Subcutaneous abdominal adipose tissue (tissue), 5 donors: ENCODE results near the gene ENPP7.
A peak's percentile ranks its signal among the peaks of the same experiment; 100 is the strongest.

Experiments
- H3K27ac ChIP-seq: one replicate; pipeline ENCODE4 v1.7.0; 2013; ENCODE audit warnings: low read depth, mild to moderate bottlenecking, inconsistent platforms, low read length, moderate library complexity
- H3K27me3 ChIP-seq, 5 donors: one replicate each; pipeline ENCODE4 v1.7.0; 2013; ENCODE audit warnings: low read length in 5 of 5, inconsistent platforms in 1 of 5; ENCODE audit not compliant: control insufficient read depth in 5 of 5, insufficient read depth in 4 of 5
- H3K36me3 ChIP-seq, 5 donors: one replicate each; pipeline ENCODE4 v1.7.0; 2013; ENCODE audit warnings: low read length in 5 of 5; ENCODE audit not compliant: control insufficient read depth in 5 of 5, insufficient read depth in 5 of 5
- H3K4me1 ChIP-seq, 5 donors: one replicate each; pipeline ENCODE4 v1.7.0; 2013; ENCODE audit warnings: low read length in 5 of 5, mild to moderate bottlenecking in 3 of 5, moderate library complexity in 1 of 5; ENCODE audit not compliant: control insufficient read depth in 5 of 5, insufficient read depth in 5 of 5
- H3K4me3 ChIP-seq, 5 donors: one replicate each; pipeline ENCODE4 v1.7.0; 2013; ENCODE audit warnings: low read length in 5 of 5, low read depth in 1 of 5
- H3K9ac ChIP-seq, 5 donors: one replicate each; pipeline ENCODE4 v1.7.0; 2013; ENCODE audit warnings: low read length in 5 of 5, mild to moderate bottlenecking in 4 of 5, moderate library complexity in 3 of 5
- H3K9me3 ChIP-seq, 5 donors: one replicate each; pipeline ENCODE4 v1.7.0; 2013; ENCODE audit warnings: low read length in 5 of 5; ENCODE audit not compliant: control insufficient read depth in 5 of 5
- donor health status: healthy.
- donor health status: healthy.
- donor health status: healthy.
- donor health status: healthy.
- donor health status: healthy.

ENPP7 gene

GRCh38 chr17:79741401-79741750 lies 10.6 kb downstream of the ENPP7 start:
- H3K27me3 ChIP-seq = peaks cover 29 to 46% (median 40%) of the 10 kb centered on the region in 5 donors

GRCh38 chr17:79741751-79742588 lies 11.2 kb downstream of the ENPP7 start:
- H3K9ac ChIP-seq = peak overlapping the region in 1 of 5 donors; percentile 7
- peak overlapping the region in 2 of 5 donors; percentile 12 to 40 for H3K4me3 ChIP-seq
- H3K27ac ChIP-seq = no peak overlapping the region
- peaks cover 0 to 9% (median 8%) of the 10 kb centered on the region in 5 donors for H3K4me1 ChIP-seq
- no peaks in the 10 kb centered on the region for H3K9me3 ChIP-seq
- no peaks in the 10 kb centered on the region for H3K36me3 ChIP-seq
- peaks cover 30 to 52% (median 44%) of the 10 kb centered on the region in 5 donors for H3K27me3 ChIP-seq

More at GRCh38 chr17:79741401-79741750, 10.6 kb downstream of the ENPP7 start:
- Histone ChIP-seq H3K9ac (no peak overlapping the region), H3K4me1 (peaks cover 0 to 9% (median 8%) of the 10 kb centered on the region in 5 donors), H3K4me3 (no peak overlapping the region), H3K9me3 (no peaks in the 10 kb centered on the region), H3K36me3 (no peaks in the 10 kb centered on the region), H3K27ac (no peak overlapping the region)

GRCh38 chr17:79742589-79742918 lies 11.8 kb downstream of the ENPP7 start:
- H3K27me3 ChIP-seq = peaks cover 31 to 58% (median 46%) of the 10 kb centered on the region in 5 donors
- H3K9ac ChIP-seq = peak overlapping the region in 1 of 5 donors; percentile 7

GRCh38 chr17:79742951-79743476 lies 12.3 kb downstream of the ENPP7 start:
- Histone ChIP-seq H3K9ac (no peak overlapping the region), H3K4me1 (peaks cover 0 to 16% (median 9%) of the 10 kb centered on the region in 5 donors), H3K9me3 (no peaks in the 10 kb centered on the region), H3K36me3 (no peaks in the 10 kb centered on the region), H3K27me3 (peaks cover 33 to 59% (median 46%) of the 10 kb centered on the region in 5 donors), H3K4me3 (no peak overlapping the region), H3K27ac (no peak overlapping the region)

More at GRCh38 chr17:79742589-79742918, 11.8 kb downstream of the ENPP7 start:
- Histone ChIP-seq H3K27ac (no peak overlapping the region), H3K36me3 (no peaks in the 10 kb centered on the region), H3K4me1 (peaks cover 0 to 11% (median 8%) of the 10 kb centered on the region in 5 donors), H3K4me3 (no peak overlapping the region), H3K9me3 (no peaks in the 10 kb centered on the region)

- Histone ChIP-seq H3K4me3 (no peak overlapping the region), H3K9ac (no peak overlapping the region), H3K9me3 (no peaks in the 10 kb centered on the region), H3K27me3 (peaks cover 35 to 58% (median 48%) of the 10 kb centered on the region in 5 donors), H3K27ac (no peak overlapping the region), H3K36me3 (no peaks in the 10 kb centered on the region), H3K4me1 (peaks cover 0 to 17% (median 9%) of the 10 kb centered on the region in 5 donors)
Observed at GRCh38 chr17:79743614-79744013, 12.9 kb downstream of the ENPP7 start.

- no peaks in the 10 kb centered on the region for H3K36me3 ChIP-seq
- peaks cover 0 to 17% (median 9%) of the 10 kb centered on the region in 5 donors for H3K4me1 ChIP-seq
- no peak overlapping the region for H3K27ac ChIP-seq
- no peak overlapping the region for H3K4me3 ChIP-seq
- no peak overlapping the region for H3K9ac ChIP-seq
- H3K27me3 ChIP-seq = peaks cover 31 to 46% (median 40%) of the 10 kb centered on the region in 5 donors
- no peaks in the 10 kb centered on the region for H3K9me3 ChIP-seq
Observed at GRCh38 chr17:79745641-79746105, 14.9 kb downstream of the ENPP7 start.

GRCh38 chr17:79746889-79747507 lies 16.3 kb downstream of the ENPP7 start:
- Histone ChIP-seq H3K27ac (no peak overlapping the region), H3K27me3 (peaks cover 33 to 52% (median 42%) of the 10 kb centered on the region in 5 donors), H3K4me1 (peaks cover 0 to 12% (median 5%) of the 10 kb centered on the region in 5 donors), H3K9ac (no peak overlapping the region), H3K9me3 (no peaks in the 10 kb centered on the region), H3K4me3 (no peak overlapping the region), H3K36me3 (no peaks in the 10 kb centered on the region)

- Histone ChIP-seq H3K36me3 (no peaks in the 10 kb centered on the region), H3K9me3 (no peaks in the 10 kb centered on the region), H3K27ac (no peak overlapping the region), H3K4me1 (peaks cover 0 to 9% (median 0%) of the 10 kb centered on the region in 5 donors), H3K4me3 (no peak overlapping the region), H3K27me3 (peaks cover 29 to 49% (median 40%) of the 10 kb centered on the region in 5 donors), H3K9ac (no peak overlapping the region)
Observed at GRCh38 chr17:79747508-79748294, 17.0 kb downstream of the ENPP7 start.

GRCh38 chr17:79748295-79749099 lies 17.8 kb downstream of the ENPP7 start:
- H3K27ac ChIP-seq = no peak overlapping the region
- no peak overlapping the region for H3K9ac ChIP-seq
- H3K4me3 ChIP-seq = no peak overlapping the region
- no peaks in the 10 kb centered on the region for H3K9me3 ChIP-seq
- peaks cover 29 to 51% (median 42%) of the 10 kb centered on the region in 5 donors for H3K27me3 ChIP-seq
- no peaks in the 10 kb centered on the region for H3K36me3 ChIP-seq
- peaks cover 0 to 9% (median 0%) of the 10 kb centered on the region in 5 donors for H3K4me1 ChIP-seq
